SK-MEL-5 (cell line): ENCODE measurements around the gene MS4A18. TPM values are rescaled to one million over a fixed set of nuclear protein-coding genes. Genes with fewer than 3 reads are reported as not detected.

ENCODE experiments used
- total RNA-seq: library from RNA; depleted of rRNA; stranded (reverse); fragments of >200 nt; shearing (Covaris generic); gene quantifications from 2 replicates; pipeline ENCODE4 v1.2.3, GENCODE V29; 2014; rRNA removed

Gene MS4A18
- total RNA-seq, 1 experiment from 2014 or later, result not detected

Other genes with a start within 250 kb of the MS4A18 start
- not detected in 2 replicates for gene MS4A12, start 231.9 kb upstream of the MS4A18 start, total RNA-seq
- gene MS4A13, start 209.3 kb upstream of the MS4A18 start, total RNA-seq, result not detected in 2 replicates
- not detected in 2 replicates for gene MS4A8, start 25.1 kb upstream of the MS4A18 start, total RNA-seq
- gene MS4A15, start 32.1 kb downstream of the MS4A18 start, total RNA-seq, result not detected in 2 replicates
- not detected in 2 replicates for gene MS4A10, start 60.6 kb downstream of the MS4A18 start, total RNA-seq
- gene CCDC86, start 117.4 kb downstream of the MS4A18 start, total RNA-seq, result 9.2 and 9.6 TPM in 2 replicates
- gene PTGDR2, start 131.2 kb downstream of the MS4A18 start, total RNA-seq, result not detected in 2 replicates
- gene ZP1, start 142.8 kb downstream of the MS4A18 start, total RNA-seq, result not detected in 2 replicates
- gene PRPF19, start 181.9 kb downstream of the MS4A18 start, total RNA-seq, result 42.3 and 52.7 TPM in 2 replicates
- gene TMEM109, start 189.4 kb downstream of the MS4A18 start, total RNA-seq, result 43.5 and 52.9 TPM in 2 replicates
- gene TMEM132A, start 199.7 kb downstream of the MS4A18 start, total RNA-seq, result 35.0 and 36.2 TPM in 2 replicates
- gene SLC15A3, start 227.5 kb downstream of the MS4A18 start, total RNA-seq, result 0.75 and 1.1 TPM in 2 replicates
- not detected in 2 replicates for gene CD6, start 247.0 kb downstream of the MS4A18 start, total RNA-seq